Smooth muscle cell of the pulmonary artery (primary cell): ENCODE measurements around the gene ZNF716. TPM values are rescaled to one million over a fixed set of nuclear protein-coding genes. Genes with fewer than 3 reads are reported as not detected.

Source experiments
- total RNA-seq: library from RNA; depleted of rRNA; stranded (reverse); fragments of >200 nt; gene quantifications from 2 replicates; pipeline ENCODE4 v1.2.3, GENCODE V29; 2014

ZNF716 gene
- total RNA-seq, result not detected in 2 replicates

DNA sequence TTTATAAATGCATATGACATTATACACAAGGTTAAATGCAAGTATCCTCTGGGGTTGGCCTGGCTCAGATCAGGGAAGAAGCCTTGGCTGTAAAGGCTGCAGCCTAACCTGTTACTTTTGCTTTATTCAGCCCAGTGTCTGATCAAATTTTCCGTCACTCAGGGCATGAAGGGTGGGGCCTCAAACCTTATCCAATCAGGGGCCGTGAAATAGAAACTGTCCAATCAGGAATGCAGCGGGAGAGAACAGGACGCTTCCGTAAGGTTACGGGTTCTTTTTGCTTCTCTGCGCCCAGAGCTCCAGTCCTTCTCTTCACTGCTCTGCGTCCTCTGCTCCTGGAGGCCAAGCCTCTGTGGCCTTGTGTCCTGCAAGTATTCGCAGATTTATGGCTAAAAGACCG, at the start of gene ZNF716:
Gene ZNF716, plus strand, starts transcription at position 274 of the 400 bp plus-strand sequence. Its CDS starts 112 bp downstream, at position 386.

